Endothelial cell of umbilical vein (primary cell): ENCODE measurements around the gene TBX1. TPM values are rescaled to one million over a fixed set of nuclear protein-coding genes. Genes with fewer than 3 reads are reported as not detected.

Source experiments
- BruUV-seq: library from RNA; stranded (reverse); fragments of 400-500 nt; replicated peaks from 2 replicates; lab custom pipeline; 2021; lab: Mats Ljungman, UMichigan
- CTCF ChIA-PET: fragments of 300-600, 350-600 bp; sonication (Branson Sonifier 250); formaldehyde crosslinking; loops from one replicate; lab custom pipeline; 2021; ENCODE audit warnings: antibody characterized with exemption, inconsistent platforms; lab: Charles Lee
- POLR2A ChIA-PET: fragments of 300-600, 350-600 bp; sonication (Branson Sonifier 250); formaldehyde crosslinking; loops from one replicate; lab custom pipeline; 2021; ENCODE audit warnings: antibody characterized with exemption, inconsistent platforms; lab: Charles Lee
- DNase-seq: peaks from one replicate; pipeline ENCODE4 v3.0.0-alpha.2; 2011; ENCODE audit warnings: low read depth, low spot score
- FAIRE-seq: peaks from 2 replicates; lab custom pipeline; 2011; peaks lifted over from hg19 to GRCh38; lab: Jason Lieb, UNC
- H2AFZ ChIP-seq: 2 replicates; pipeline ENCODE4 v1.6.0; 2012; ENCODE audit warnings: low read depth, low read length, control low read depth, inconsistent platforms
- H3K27ac ChIP-seq: 2 replicates; pipeline ENCODE4 v1.5.1; 2011; ENCODE audit warnings: low read depth, mild to moderate bottlenecking, control low read depth, low read length, moderate library complexity; ENCODE audit not compliant: insufficient read depth
- H3K27me3 ChIP-seq, 2 experiments: 2 replicates each; pipeline versions ENCODE4 v1.6.0 to v1.6.1; 2011; ENCODE audit warnings: low read length in 2 of 2, mixed read lengths in 1 of 2; ENCODE audit not compliant: control insufficient read depth in 2 of 2, insufficient read depth in 2 of 2
- H3K36me3 ChIP-seq, 2 experiments: 2 replicates in 1 of 2; 3 replicates in 1 of 2; pipeline ENCODE4 v1.5.1; 2011; ENCODE audit warnings: low read length in 2 of 2, mild to moderate bottlenecking in 1 of 2, moderate library complexity in 1 of 2; ENCODE audit not compliant: control insufficient read depth in 2 of 2, insufficient read depth in 2 of 2; ENCODE audit errors: extremely low read depth in 1 of 2
- H3K4me1 ChIP-seq: 3 replicates; pipeline ENCODE4 v1.5.1; 2011; ENCODE audit warnings: mild to moderate bottlenecking, low read length; ENCODE audit not compliant: control insufficient read depth, insufficient read depth; ENCODE audit errors: extremely low read depth
- H3K4me2 ChIP-seq: 2 replicates; pipeline ENCODE4 v1.6.1; 2011; ENCODE audit warnings: low read length, control low read depth, mixed read lengths; ENCODE audit not compliant: insufficient read depth
- H3K4me3 ChIP-seq, 3 experiments: fragments of 200-600 bp in 1 of 3; sonication (generic), shearing (Covaris generic) in 1 of 3; replicated peaks in 1 of 3; 2 replicates each; pipeline ENCODE4 v1.5.1; 2011 to 2016; ENCODE audit warnings: control low read depth in 3 of 3, low read length in 3 of 3, mild to moderate bottlenecking in 2 of 3, inconsistent platforms in 1 of 3, low read depth in 1 of 3, moderate library complexity in 1 of 3; ENCODE audit not compliant: insufficient read depth in 1 of 3
- H3K79me2 ChIP-seq: 2 replicates; pipeline ENCODE4 v1.6.0; 2012; ENCODE audit warnings: low read length, inconsistent platforms; ENCODE audit not compliant: control insufficient read depth, insufficient read depth
- H3K9ac ChIP-seq: replicated peaks from 2 replicates; pipeline ENCODE3; 2011; ENCODE audit warnings: low read length, control low read depth; ENCODE audit not compliant: insufficient read depth; ENCODE audit errors: extremely low read depth
- H3K9me1 ChIP-seq: replicated peaks from 3 replicates; pipeline ENCODE4 v1.6.0; 2011; ENCODE audit warnings: mild to moderate bottlenecking, low read length; ENCODE audit not compliant: control insufficient read depth, insufficient read depth; ENCODE audit errors: extremely low read depth
- H3K9me3 ChIP-seq: replicated peaks from 2 replicates; pipeline ENCODE4 v1.5.1; 2012; ENCODE audit warnings: low read length, inconsistent platforms; ENCODE audit not compliant: control insufficient read depth, insufficient read depth
- H4K20me1 ChIP-seq: replicated peaks from 2 replicates; pipeline ENCODE3; 2011; ENCODE audit warnings: mild to moderate bottlenecking, low read length; ENCODE audit not compliant: control insufficient read depth, insufficient read depth; ENCODE audit errors: extremely low read depth
- EZH2 ChIP-seq: IDR thresholded peaks from 2 replicates; pipeline ENCODE4 v1.6.1; 2012; ENCODE audit warnings: borderline replicate concordance, low read depth, mild to moderate bottlenecking, moderate library complexity, low read length, inconsistent platforms; ENCODE audit not compliant: severe bottlenecking
- FOS ChIP-seq: IDR thresholded peaks from 2 replicates; pipeline ENCODE4 v1.6.1; 2011; ENCODE audit warnings: mild to moderate bottlenecking, low read length, moderate library complexity, borderline replicate concordance; ENCODE audit not compliant: insufficient read depth
- GATA2 ChIP-seq: IDR thresholded peaks from 2 replicates; pipeline ENCODE4 v1.7.0; 2011; ENCODE audit warnings: low read depth, mild to moderate bottlenecking, moderate library complexity, mixed read lengths, low read length; ENCODE audit not compliant: insufficient read length, insufficient read depth
- JUN ChIP-seq: IDR thresholded peaks from 2 replicates; pipeline ENCODE4 v1.6.1; 2011; ENCODE audit warnings: borderline replicate concordance, low read depth; ENCODE audit not compliant: insufficient read length, insufficient read depth
- MYC ChIP-seq: IDR thresholded peaks from one replicate; pipeline ENCODE4 v1.6.1; 2011; ENCODE audit warnings: mild to moderate bottlenecking, low read depth, low read length
- POLR2A ChIP-seq: IDR thresholded peaks from 2 replicates; pipeline ENCODE4 v1.6.1; 2012; ENCODE audit warnings: low read depth, mild to moderate bottlenecking, control low read depth, low read length
- POLR2AphosphoS5 ChIP-seq: IDR thresholded peaks from 2 replicates; pipeline ENCODE4 v1.6.1; 2012; ENCODE audit warnings: low read depth, mild to moderate bottlenecking, control low read depth, low read length, moderate library complexity; ENCODE audit not compliant: insufficient read depth
- dilution Hi-C: fragments of 300-500 bp; cut with MboI; formaldehyde crosslinking; loops from one replicate; pipeline ENCODE4 v1.15.0; 2019; ENCODE audit warnings: low sequenced_read_pairs; ENCODE audit not compliant: extremely low pct_ligation_motif_present
- intact Hi-C: fragments of 100-400 bp; cut with micrococcal nuclease; formaldehyde crosslinking; loops from one replicate; pipeline ENCODE4 v1.10.0; 2022
- polyA plus RNA-seq, 4 experiments: library from polyadenylated mRNA; depleted of rRNA in 3 of 4; stranded (reverse) in 3 of 4; unstranded in 1 of 4; fragments of >200 nt; gene quantifications; 2 replicates each; pipeline versions ENCODE4 v1.2.1 to v1.2.3, GENCODE V29; 2011 to 2012; ENCODE audit warnings: missing spikeins in 1 of 4
- total RNA-seq: library from RNA; stranded (reverse); gene quantifications from 2 replicates; pipeline ENCODE4 v1.2.3, GENCODE V29; 2021
- TF ChIP-seq, protein P1 (sequence below), 2 donors: IDR thresholded peaks; 1 replicate in 1 of 2; 2 replicates in 1 of 2; pipeline ENCODE4 v1.5.1; 2011; ENCODE audit warnings: low read length in 2 of 2, mild to moderate bottlenecking in 2 of 2, moderate library complexity in 2 of 2, control low read depth in 1 of 2, inconsistent platforms in 1 of 2, low read depth in 1 of 2; ENCODE audit not compliant: insufficient read depth in 1 of 2; ENCODE audit errors: extremely low read depth in 1 of 2
- TF ChIP-seq, protein P2 (sequence below): IDR thresholded peaks from 2 replicates; pipeline ENCODE4 v1.6.1; 2011; ENCODE audit not compliant: insufficient read depth, insufficient read length

TBX1 gene
- total and polyA plus RNA-seq, 2 donors (not counting 3 experiments of a cell fraction or from before 2014, with no cell fraction given) = 11.0 to 30.2 TPM

DNA sequence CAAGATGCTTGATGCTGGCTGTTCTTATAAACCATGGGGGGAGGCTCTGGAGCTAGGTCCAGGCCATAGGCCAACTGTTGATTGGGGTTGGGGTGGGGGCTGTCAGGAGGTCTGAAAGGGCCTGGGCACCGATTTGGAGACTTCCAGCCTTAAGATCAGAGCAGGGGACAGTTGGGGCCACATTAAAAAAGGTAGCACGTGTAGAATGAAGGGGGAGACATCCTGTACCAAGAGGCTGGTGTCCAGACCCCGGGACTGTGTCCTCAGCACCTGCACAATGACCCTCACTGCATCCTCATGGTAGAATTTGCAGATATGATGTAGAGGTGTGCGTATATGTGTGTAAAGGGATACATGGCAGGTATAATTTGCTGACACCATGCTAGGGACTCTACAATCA, 12.4 kb upstream of the TBX1 start:
- no peak overlapping the region for H2AFZ ChIP-seq
- peaks cover 9% of the 10 kb centered on the region for H3K4me1 ChIP-seq
- dilution Hi-C loops (no loop called here), intact Hi-C loops (no loop called here)
- H3K9me3 ChIP-seq = no peaks in the 10 kb centered on the region
- DNase-seq (no peak), FAIRE-seq (no peak)
- no peaks in the 10 kb centered on the region for H3K79me2 ChIP-seq
- no peak overlapping the region for H3K27ac ChIP-seq
- H3K4me2 ChIP-seq = no peak overlapping the region
- TF ChIP-seq, protein P1, sequence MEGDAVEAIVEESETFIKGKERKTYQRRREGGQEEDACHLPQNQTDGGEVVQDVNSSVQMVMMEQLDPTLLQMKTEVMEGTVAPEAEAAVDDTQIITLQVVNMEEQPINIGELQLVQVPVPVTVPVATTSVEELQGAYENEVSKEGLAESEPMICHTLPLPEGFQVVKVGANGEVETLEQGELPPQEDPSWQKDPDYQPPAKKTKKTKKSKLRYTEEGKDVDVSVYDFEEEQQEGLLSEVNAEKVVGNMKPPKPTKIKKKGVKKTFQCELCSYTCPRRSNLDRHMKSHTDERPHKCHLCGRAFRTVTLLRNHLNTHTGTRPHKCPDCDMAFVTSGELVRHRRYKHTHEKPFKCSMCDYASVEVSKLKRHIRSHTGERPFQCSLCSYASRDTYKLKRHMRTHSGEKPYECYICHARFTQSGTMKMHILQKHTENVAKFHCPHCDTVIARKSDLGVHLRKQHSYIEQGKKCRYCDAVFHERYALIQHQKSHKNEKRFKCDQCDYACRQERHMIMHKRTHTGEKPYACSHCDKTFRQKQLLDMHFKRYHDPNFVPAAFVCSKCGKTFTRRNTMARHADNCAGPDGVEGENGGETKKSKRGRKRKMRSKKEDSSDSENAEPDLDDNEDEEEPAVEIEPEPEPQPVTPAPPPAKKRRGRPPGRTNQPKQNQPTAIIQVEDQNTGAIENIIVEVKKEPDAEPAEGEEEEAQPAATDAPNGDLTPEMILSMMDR (IDR thresholded peaks at IDR 0.05; ENCODE audit: extremely low read depth in 1 of 2, insufficient read depth in 1 of 2, low read depth in 1 of 2, low read length in 2 of 2) = no peak
- TF ChIP-seq POLR2A (no peak), FOS (no peak), GATA2 (no peak), EZH2 (no peak), JUN (no peak), MYC (no peak), POLR2AphosphoS5 (no peak)
- TF ChIP-seq, protein P2, sequence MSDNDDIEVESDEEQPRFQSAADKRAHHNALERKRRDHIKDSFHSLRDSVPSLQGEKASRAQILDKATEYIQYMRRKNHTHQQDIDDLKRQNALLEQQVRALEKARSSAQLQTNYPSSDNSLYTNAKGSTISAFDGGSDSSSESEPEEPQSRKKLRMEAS = no peak
- CTCF ChIA-PET = interaction anchor here (1.0 to 2.7 kb wide), 3 partner anchors 8 to 162 kb away, joined by 3 to 15 read pairs (median 3); no protein-coding TSS in a partner anchor
- no peak overlapping the region for H3K9ac ChIP-seq
- BruUV-seq = no TSS peak
- no peaks in the 10 kb centered on the region for H3K27me3 ChIP-seq
- POLR2A ChIA-PET = no interaction called here
- no peaks in the 10 kb centered on the region for H4K20me1 ChIP-seq
- H3K36me3 ChIP-seq = no peaks in the 10 kb centered on the region
- no peak overlapping the region for H3K4me3 ChIP-seq
- no peaks in the 10 kb centered on the region for H3K9me1 ChIP-seq
